Measurements from ENCODE around the gene DVL2.

DVL2 gene

GRCh38 chr17:7222972-7223292 is 11.4 kb downstream of the DVL2 start:
- no peak for ATAC-seq

DNA sequence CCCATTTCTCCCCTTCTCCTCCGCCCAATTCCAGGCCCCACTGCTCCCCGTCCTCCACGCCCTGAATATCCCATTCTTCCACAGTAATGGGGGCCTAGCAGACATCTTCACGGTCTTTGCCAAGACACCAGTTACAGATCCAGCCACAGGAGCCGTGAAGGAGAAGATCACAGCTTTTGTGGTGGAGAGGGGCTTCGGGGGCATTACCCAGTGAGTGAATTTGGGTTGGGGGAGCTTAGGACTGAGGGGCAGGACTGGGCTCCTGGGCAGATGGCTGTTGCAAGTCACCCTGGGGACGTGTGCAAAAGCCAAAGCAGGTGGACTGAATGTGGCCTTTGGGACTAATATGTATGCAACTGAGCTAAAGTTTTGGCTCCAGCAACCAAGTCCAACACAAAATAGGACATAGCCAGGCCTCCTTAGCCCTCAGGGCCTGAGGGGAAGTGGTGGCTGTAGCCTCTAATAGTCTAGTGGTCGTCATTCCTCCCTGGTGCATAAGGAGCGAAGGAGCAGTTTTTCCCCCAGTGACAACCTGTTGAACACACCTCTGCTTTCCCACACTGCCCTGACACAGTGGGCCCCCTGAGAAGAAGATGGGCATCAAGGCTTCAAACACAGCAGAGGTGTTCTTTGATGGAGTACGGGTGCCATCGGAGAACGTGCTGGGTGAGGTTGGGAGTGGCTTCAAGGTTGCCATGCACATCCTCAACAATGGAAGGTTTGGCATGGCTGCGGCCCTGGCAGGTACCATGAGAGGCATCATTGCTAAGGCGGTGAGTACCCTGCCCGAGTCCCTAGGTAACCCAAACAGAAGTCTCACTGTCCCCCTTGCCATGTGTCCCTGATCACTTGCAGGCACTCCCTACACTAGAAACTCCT is 12.0 kb downstream of the DVL2 start:
- TF ChIP-seq OSR1 (CRISPR knock-in tag; IDR thresholded peaks at IDR 0.05), result no peak
- TF ChIP-seq, protein P1, sequence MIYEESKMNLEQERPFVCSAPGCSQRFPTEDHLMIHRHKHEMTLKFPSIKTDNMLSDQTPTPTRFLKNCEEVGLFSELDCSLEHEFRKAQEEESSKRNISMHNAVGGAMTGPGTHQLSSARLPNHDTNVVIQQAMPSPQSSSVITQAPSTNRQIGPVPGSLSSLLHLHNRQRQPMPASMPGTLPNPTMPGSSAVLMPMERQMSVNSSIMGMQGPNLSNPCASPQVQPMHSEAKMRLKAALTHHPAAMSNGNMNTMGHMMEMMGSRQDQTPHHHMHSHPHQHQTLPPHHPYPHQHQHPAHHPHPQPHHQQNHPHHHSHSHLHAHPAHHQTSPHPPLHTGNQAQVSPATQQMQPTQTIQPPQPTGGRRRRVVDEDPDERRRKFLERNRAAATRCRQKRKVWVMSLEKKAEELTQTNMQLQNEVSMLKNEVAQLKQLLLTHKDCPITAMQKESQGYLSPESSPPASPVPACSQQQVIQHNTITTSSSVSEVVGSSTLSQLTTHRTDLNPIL (CRISPR knock-in tag; IDR thresholded peaks at IDR 0.05; ENCODE audit: low read depth), result no peak
- TF ChIP-seq PPARA (CRISPR knock-in tag; IDR thresholded peaks at IDR 0.05; ENCODE audit: borderline replicate concordance), result no peak
- TF ChIP-seq PATZ1 (CRISPR knock-in tag; IDR thresholded peaks at IDR 0.05; ENCODE audit: borderline replicate concordance), result no peak
- TF ChIP-seq BACH2 (CRISPR knock-in tag; IDR thresholded peaks at IDR 0.05; ENCODE audit: borderline replicate concordance), result no peak
- TF ChIP-seq TOX (CRISPR knock-in tag; IDR thresholded peaks at IDR 0.05; ENCODE audit: borderline replicate concordance), result no peak
- no peak for TF ChIP-seq ZNF565 (CRISPR knock-in tag; conservative IDR thresholded peaks at IDR 0.05; ENCODE audit: low read depth)
- TF ChIP-seq ZFP30 (CRISPR knock-in tag; IDR thresholded peaks at IDR 0.05), result no peak
- TF ChIP-seq ZNF8 (CRISPR knock-in tag; IDR thresholded peaks at IDR 0.05), result no peak
- TF ChIP-seq ZC3H10 (CRISPR knock-in tag; IDR thresholded peaks at IDR 0.05), result no peak
- TF ChIP-seq TCF4 (CRISPR knock-in tag; IDR thresholded peaks at IDR 0.05; ENCODE audit: borderline replicate concordance), result no peak
- no peak for TF ChIP-seq ARNTL (CRISPR knock-in tag; IDR thresholded peaks at IDR 0.05; ENCODE audit: borderline replicate concordance, low read depth)
- no peak for TF ChIP-seq ZFP3 (CRISPR knock-in tag; IDR thresholded peaks at IDR 0.05)
- no peak for TF ChIP-seq ZNF70 (CRISPR knock-in tag; IDR thresholded peaks at IDR 0.05)

More at GRCh38 chr17:7222972-7223292, 11.4 kb downstream of the DVL2 start:
- TF ChIP-seq ZFP30 (CRISPR knock-in tag; IDR thresholded peaks at IDR 0.05) (no peak), TCF4 (CRISPR knock-in tag; IDR thresholded peaks at IDR 0.05; ENCODE audit: borderline replicate concordance) (no peak), BACH2 (CRISPR knock-in tag; IDR thresholded peaks at IDR 0.05; ENCODE audit: borderline replicate concordance) (no peak), ZNF70 (CRISPR knock-in tag; IDR thresholded peaks at IDR 0.05) (no peak), ZNF8 (CRISPR knock-in tag; IDR thresholded peaks at IDR 0.05) (no peak), TOX (CRISPR knock-in tag; IDR thresholded peaks at IDR 0.05; ENCODE audit: borderline replicate concordance) (no peak), PATZ1 (CRISPR knock-in tag; IDR thresholded peaks at IDR 0.05; ENCODE audit: borderline replicate concordance) (no peak), PPARA (CRISPR knock-in tag; IDR thresholded peaks at IDR 0.05; ENCODE audit: borderline replicate concordance) (no peak), ZFP3 (CRISPR knock-in tag; IDR thresholded peaks at IDR 0.05) (no peak), ESRRG (CRISPR knock-in tag; IDR thresholded peaks at IDR 0.05) (no peak), GLIS3 (CRISPR knock-in tag; IDR thresholded peaks at IDR 0.05) (no peak; the same call in 1 of the 2 replicates), OSR1 (CRISPR knock-in tag; IDR thresholded peaks at IDR 0.05) (no peak), SNAI2 (CRISPR knock-in tag; IDR thresholded peaks at IDR 0.05) (no peak)
- TF ChIP-seq, protein P1 (CRISPR knock-in tag; IDR thresholded peaks at IDR 0.05; ENCODE audit: low read depth), result no peak

GRCh38 chr17:7221278-7222092 is 12.8 kb downstream of the DVL2 start:
- no peak for ATAC-seq
- TF ChIP-seq OSR1 (CRISPR knock-in tag; IDR thresholded peaks at IDR 0.05), result no peak
- TF ChIP-seq PATZ1 (CRISPR knock-in tag; IDR thresholded peaks at IDR 0.05; ENCODE audit: borderline replicate concordance), result no peak
- no peak for TF ChIP-seq CSDC2 (CRISPR knock-in tag; IDR thresholded peaks at IDR 0.05)
- TF ChIP-seq ZNF70 (CRISPR knock-in tag; IDR thresholded peaks at IDR 0.05), result no peak
- no peak for TF ChIP-seq ARNTL (CRISPR knock-in tag; IDR thresholded peaks at IDR 0.05; ENCODE audit: borderline replicate concordance, low read depth)
- TF ChIP-seq GLIS3 (CRISPR knock-in tag; IDR thresholded peaks at IDR 0.05), result no peak

More for the DNA sequence above, 12.0 kb downstream of the DVL2 start:
- no peak for ATAC-seq
